HG03354 (cell line): ENCODE data around the gene MEGF6.

Experiments used
- ATAC-seq: cut with Tn5 transposase; IDR thresholded peaks from one replicate; pipeline ENCODE4 v1.9.1; 2021; ENCODE audit warnings: mild to moderate bottlenecking; ENCODE audit not compliant: unreplicated experiment, poor library complexity, severe bottlenecking

The MEGF6 gene

DNA sequence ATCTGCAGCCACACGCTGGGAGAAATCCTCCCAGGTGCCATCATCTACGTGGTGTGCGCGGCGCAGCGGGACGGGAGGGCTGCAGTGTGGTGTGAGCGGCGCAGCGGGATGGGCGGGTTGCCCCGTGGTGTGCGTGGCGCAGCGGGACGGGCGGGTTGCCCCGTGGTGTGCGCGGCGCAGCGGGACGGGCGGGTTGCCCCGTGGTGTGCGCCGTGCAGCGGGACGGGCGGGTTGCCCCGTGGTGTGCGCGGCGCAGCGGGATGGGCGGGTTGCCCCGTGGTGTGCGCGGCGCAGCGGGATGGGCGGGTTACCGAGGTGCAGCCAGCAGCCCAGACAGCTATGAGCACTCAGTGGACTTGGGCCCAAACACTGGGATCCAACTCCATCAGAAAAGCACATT, 33.9 kb upstream of the MEGF6 start:
- ATAC-seq, result no peak

GRCh38 chr1:3644273-3644672, 33.0 kb upstream of the MEGF6 start:
- no peak for ATAC-seq

DNA sequence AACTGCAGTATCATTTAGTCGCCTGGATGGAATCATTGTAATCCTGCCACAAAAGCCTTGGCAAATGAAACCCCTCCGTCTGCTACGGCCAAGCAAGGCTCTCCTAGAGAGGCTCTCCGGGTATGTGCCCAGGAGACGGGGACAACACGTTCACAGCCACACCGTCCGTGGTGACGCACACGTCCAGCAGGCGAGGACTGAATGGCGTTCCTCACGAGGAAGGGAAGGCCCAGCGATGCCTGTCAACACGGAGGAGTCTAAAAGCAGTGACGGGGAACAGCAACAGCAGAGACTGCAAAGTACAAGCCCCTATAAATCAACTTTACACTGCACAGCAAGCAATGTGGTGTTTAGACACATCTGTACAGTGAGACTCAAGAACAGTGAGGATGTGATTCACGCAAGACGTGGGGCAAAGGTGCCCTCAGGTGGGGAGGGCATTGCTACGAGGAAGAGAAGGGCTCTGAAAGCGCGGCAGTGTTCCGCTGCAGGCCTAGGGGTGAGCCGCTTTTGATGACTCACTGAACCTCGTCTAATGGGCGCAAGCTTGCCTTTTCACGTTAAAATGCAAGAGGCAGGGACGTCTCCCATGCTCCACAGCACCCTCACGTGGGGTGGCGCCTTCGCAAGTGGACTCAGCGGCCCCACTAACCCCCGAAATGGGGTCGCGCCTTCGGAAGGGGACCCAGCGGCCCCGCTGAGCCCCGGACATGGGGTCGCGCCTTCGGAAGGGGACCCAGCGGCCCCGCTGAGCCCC, 31.8 kb upstream of the MEGF6 start:
- ATAC-seq, result no peak

- ATAC-seq, result no peak
Observed at GRCh38 chr1:3641816-3642215, 30.5 kb upstream of the MEGF6 start.

- no peak for ATAC-seq
Observed at GRCh38 chr1:3641046-3641760, 29.9 kb upstream of the MEGF6 start.

- no peak for ATAC-seq
Observed at GRCh38 chr1:3640121-3640837, 29.0 kb upstream of the MEGF6 start.

DNA sequence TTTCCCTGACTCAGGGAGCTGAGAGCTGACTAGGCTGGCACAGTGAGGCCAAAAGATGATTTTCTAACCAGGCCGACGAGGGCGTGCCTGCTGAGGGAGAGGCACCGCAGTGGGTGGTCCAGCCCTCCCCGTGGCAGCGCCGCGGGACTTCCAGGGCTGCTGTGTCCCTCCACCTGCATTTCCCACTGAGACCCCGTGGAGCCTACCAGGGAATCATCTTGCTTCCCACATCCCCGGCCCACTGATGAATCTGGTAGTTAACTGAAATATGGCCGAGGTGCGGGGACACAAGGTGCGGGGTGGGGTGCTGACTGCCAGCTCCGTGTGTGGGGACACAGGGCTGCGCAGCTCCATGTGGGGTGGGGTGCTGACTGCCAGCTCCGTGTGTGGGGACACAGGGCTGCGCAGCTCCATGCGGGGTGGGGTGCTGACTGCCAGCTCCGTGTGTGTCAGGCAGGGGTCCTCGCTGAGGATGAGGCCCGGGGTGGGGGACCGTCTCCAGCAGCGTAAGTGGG, 28.1 kb upstream of the MEGF6 start:
- no peak for ATAC-seq

DNA sequence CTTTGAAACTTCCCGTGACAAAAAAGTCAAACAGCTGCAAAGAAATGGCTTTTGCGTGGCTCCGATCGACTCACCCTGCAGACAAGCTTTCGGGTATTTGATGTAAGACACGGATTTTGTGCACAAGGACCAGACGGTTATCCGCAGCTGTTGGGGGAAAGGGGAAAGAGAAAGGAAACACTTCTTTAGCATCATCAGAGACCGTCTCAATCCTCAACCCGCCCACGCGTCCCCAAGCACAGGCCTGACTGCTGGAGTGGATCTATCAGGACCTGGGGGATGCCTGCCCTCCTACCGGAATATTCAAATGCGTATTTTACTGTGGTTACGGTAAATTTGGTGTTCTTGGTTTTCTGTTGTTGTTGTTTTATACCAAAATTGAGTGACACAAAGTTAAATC, 27.4 kb upstream of the MEGF6 start:
- no peak for ATAC-seq

GRCh38 chr1:3638027-3638426, 26.7 kb upstream of the MEGF6 start:
- ATAC-seq, result no peak

- ATAC-seq, result no peak
Observed at GRCh38 chr1:3636531-3636930, 25.2 kb upstream of the MEGF6 start.

GRCh38 chr1:3636080-3636479, 24.8 kb upstream of the MEGF6 start:
- no peak for ATAC-seq

GRCh38 chr1:3634059-3634800, 22.9 kb upstream of the MEGF6 start:
- ATAC-seq, result no peak

GRCh38 chr1:3633344-3634058, 22.2 kb upstream of the MEGF6 start:
- no peak for ATAC-seq

DNA sequence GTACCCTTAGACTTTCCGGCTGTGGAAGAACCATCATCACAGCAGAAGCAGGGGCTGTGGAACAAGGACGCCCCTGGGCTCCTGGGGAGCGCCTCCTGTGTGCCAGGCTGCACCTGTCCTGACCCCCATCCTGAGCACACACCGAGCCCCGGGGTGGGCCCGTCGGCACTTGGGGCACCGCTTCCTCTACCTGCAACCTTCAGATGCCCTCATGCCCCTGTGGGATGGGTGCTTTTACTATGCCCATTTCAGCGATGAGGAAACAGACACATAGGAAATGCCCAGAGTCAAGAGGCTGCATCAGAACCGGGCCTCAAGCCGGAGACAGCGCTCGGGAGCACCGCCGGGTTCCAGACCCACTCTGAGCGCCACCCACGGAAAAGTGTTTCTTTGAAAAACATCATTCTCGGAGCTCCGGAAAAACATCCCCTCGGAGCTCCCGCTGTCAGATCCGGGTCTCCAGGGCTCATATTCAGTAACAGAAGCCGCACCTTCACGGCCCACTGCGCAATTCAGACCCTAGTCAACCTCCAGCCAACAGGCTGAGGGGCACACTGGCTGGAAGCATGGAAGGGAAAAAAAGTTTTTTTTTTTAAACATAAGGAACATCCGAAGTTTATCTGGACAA, 21.5 kb upstream of the MEGF6 start:
- no peak for ATAC-seq

GRCh38 chr1:3632298-3632697, 21.0 kb upstream of the MEGF6 start:
- no peak for ATAC-seq

DNA sequence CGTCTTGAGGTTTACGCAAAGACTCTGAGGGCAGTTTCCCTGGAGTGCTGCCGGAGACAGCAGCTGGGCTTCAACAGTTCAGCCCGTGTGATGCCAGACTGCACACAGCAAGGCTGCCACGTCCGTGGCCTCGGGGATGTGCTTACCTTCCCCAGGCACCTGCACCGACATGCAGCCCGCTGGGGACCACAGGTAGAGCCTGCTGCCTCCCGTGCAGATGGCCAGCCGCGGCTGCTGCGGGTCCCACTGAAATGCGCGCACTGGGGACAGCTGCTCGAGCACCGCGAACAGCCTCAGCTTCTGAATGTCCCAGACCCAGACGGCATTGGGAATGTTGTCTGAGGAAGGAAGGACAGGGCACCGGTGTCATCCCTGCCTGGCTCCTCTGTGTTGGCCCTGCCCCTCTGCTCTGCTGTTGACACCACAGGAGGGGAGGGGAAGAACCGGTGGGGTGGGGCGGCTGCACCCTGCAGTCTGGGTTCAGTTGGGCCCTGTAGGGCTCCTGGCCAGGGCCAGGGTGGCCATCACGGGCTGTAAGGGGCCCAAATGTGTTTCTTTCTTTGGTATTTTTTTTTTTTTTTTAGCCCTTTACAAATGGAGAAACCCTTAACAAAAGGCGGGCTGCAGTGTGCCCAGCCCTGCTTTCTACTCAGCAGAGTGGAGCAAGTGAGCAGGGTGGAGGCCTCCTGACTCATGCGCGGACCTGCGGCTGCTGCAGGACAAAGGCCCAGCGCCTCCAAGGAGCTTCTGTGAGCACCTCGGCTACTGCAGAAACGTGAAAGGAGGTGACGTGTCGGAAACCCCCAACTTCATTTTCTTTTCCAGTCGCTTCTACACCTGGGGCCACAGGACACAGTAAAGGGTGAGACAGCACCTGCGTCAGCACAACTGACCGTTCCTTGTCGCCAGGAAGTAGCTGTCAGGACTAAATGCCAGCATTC, 20.3 kb upstream of the MEGF6 start:
- no peak for ATAC-seq

DNA sequence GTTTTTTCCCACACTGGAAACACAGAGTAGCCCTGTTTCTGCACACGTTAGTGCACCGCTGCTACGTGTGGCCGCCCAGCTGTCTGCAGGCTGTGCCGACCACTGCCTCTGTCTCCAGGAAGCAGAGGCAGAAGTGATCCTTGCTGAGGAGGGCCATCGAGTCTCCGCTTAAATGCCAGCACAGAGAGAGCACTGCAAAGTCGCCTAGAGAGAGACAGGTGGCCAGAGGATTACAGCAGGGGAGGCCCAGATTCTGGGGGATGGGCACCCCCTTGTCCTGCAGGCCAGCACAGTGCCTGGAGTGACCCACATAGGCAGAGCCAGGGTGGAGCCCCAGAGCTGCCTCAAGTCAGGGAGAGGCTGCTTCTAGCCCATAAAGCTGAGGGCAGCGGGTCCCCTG, 19.6 kb upstream of the MEGF6 start:
- ATAC-seq, result no peak

DNA sequence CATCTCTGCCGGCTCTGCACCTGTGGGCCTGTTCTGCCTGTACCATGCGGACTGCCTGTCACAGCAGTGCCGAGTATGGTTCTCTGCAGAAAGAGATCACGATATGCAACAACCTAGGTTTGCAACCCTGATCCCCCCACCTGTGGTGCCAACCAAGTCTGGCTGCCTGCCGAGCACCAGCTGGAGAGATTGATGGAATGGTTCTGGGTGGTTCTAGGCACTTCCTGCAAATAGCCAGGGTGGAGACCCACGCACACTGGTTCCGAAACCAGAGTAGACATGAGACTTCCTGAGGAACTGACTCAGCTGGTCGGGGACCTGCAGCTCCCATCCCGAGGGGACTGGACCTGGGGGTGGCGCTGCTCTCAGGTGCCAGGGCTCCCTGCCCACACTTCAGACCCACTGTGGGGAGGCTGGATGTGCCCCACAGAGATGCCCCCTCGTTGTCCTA, 18.9 kb upstream of the MEGF6 start:
- ATAC-seq, result no peak
